22Rv1 (cell line): ENCODE results near the gene AGRN.
A peak's percentile ranks its signal among the peaks of the same experiment; 100 is the strongest.

Experiments
- CTCF ChIP-seq: fragments of 450-650 bp; IDR thresholded peaks from 2 replicates; pipeline ENCODE4 v1.5.1; 2017; ENCODE audit warnings: mild to moderate bottlenecking
- ZFX ChIP-seq: fragments of 450-650 bp; IDR thresholded peaks from 2 replicates; pipeline ENCODE4 v1.6.1; 2017; ENCODE audit warnings: antibody characterized with exemption, borderline replicate concordance

- peak; percentile 89 for TF ChIP-seq CTCF
- TF ChIP-seq ZFX: no peak
Measured at GRCh38 chr1:1019122-1019999, 559 bp upstream of the AGRN start.
